Neural cell (in vitro differentiated cells): ENCODE results near the gene GPER1.

Experiments used
- CTCF ChIP-seq: fragments of 450-650 bp; IDR thresholded peaks from 2 replicates; pipeline ENCODE4 v1.5.1; 2014; ENCODE audit warnings: antibody characterized with exemption, mild to moderate bottlenecking, moderate library complexity; ENCODE audit not compliant: poor library complexity, severe bottlenecking
- EZH2 ChIP-seq: fragments of 200-600, 300-800 bp; shearing (Covaris generic), sonication (generic); IDR thresholded peaks from 2 replicates; pipeline ENCODE4 v1.6.1; 2014; ENCODE audit warnings: antibody characterized with exemption, low read length, borderline replicate concordance, mild to moderate bottlenecking; ENCODE audit not compliant: insufficient read depth, poor library complexity, severe bottlenecking
- POLR2AphosphoS5 ChIP-seq: IDR thresholded peaks from 2 replicates; pipeline ENCODE4 v1.6.1; 2012
- RAD21 ChIP-seq: fragments of 450-650 bp; conservative IDR thresholded peaks from 2 replicates; pipeline ENCODE4 v1.6.1; 2014; ENCODE audit warnings: antibody characterized with exemption, mild to moderate bottlenecking, moderate library complexity
- REST ChIP-seq: IDR thresholded peaks from 2 replicates; pipeline ENCODE4 v1.6.1; 2012; ENCODE audit warnings: borderline replicate concordance
- SMC3 ChIP-seq: fragments of 450-650 bp; conservative IDR thresholded peaks from 2 replicates; pipeline ENCODE4 v1.6.1; 2014; ENCODE audit warnings: antibody characterized with exemption, mild to moderate bottlenecking, moderate library complexity; ENCODE audit not compliant: poor library complexity

- no peak for TF ChIP-seq CTCF
- no peak for TF ChIP-seq RAD21
- no peak for TF ChIP-seq EZH2
- no peak for TF ChIP-seq POLR2AphosphoS5
- no peak for TF ChIP-seq SMC3
- no peak for TF ChIP-seq REST
Observed at GRCh38 chr7:1066242-1066588, 21.7 kb upstream of the GPER1 start.
